Endothelial cell of umbilical vein (primary cell): ENCODE measurements around the gene NSMCE1.

Source experiments
- CTCF ChIP-seq, 2 donors: IDR thresholded peaks; 1 replicate in 1 of 2; 2 replicates in 1 of 2; pipeline ENCODE4 v1.5.1; 2011; ENCODE audit warnings: low read length in 2 of 2, mild to moderate bottlenecking in 2 of 2, moderate library complexity in 2 of 2, control low read depth in 1 of 2, inconsistent platforms in 1 of 2, low read depth in 1 of 2; ENCODE audit not compliant: insufficient read depth in 1 of 2; ENCODE audit errors: extremely low read depth in 1 of 2
- JUN ChIP-seq: IDR thresholded peaks from 2 replicates; pipeline ENCODE4 v1.6.1; 2011; ENCODE audit warnings: borderline replicate concordance, low read depth; ENCODE audit not compliant: insufficient read length, insufficient read depth
- POLR2AphosphoS5 ChIP-seq: IDR thresholded peaks from 2 replicates; pipeline ENCODE4 v1.6.1; 2012; ENCODE audit warnings: low read depth, mild to moderate bottlenecking, control low read depth, low read length, moderate library complexity; ENCODE audit not compliant: insufficient read depth

- TF ChIP-seq CTCF (IDR thresholded peaks at IDR 0.05; ENCODE audit: extremely low read depth in 1 of 2, insufficient read depth in 1 of 2, low read depth in 1 of 2, low read length in 2 of 2): no peak
- no peak for TF ChIP-seq POLR2AphosphoS5
- TF ChIP-seq JUN: no peak
Observed at GRCh38 chr16:27311897-27312303, 43.3 kb upstream of the NSMCE1 start.
